ENCODE measurements around the gene IGF1R.

GRCh38 chr15:98708037-98708590 lies 59.8 kb downstream of the IGF1R start:
- TF ChIP-seq DMTF1 (CRISPR knock-in tag; IDR thresholded peaks at IDR 0.05) (no peak), CTCF (CRISPR knock-in tag; IDR thresholded peaks at IDR 0.05) (no peak), ZBTB20 (CRISPR knock-in tag; IDR thresholded peaks at IDR 0.05; ENCODE audit: borderline replicate concordance, low read depth) (no peak)
